ENCODE measurements around the gene PPP2R2B.

PPP2R2B gene

GRCh38 chr5:146884066-146884626, 5.6 kb upstream of the PPP2R2B start:
- no peak for DNase-seq

GRCh38 chr5:146883511-146883910, 5.0 kb upstream of the PPP2R2B start:
- DNase-seq, result no peak

- no peak for DNase-seq
Observed at GRCh38 chr5:146880966-146881365, 2.4 kb upstream of the PPP2R2B start.

- DNase-seq, result peak; percentile 51
Observed at GRCh38 chr5:146877783-146878475, 628 bp downstream of the PPP2R2B start.

- DNase-seq, result no peak
Observed at GRCh38 chr5:146877178-146877681, 1.3 kb downstream of the PPP2R2B start.

GRCh38 chr5:146873186-146873917, 5.2 kb downstream of the PPP2R2B start:
- DNase-seq, result no peak

- no peak for DNase-seq
Observed at GRCh38 chr5:146872188-146872587, 6.4 kb downstream of the PPP2R2B start.

- no peak for DNase-seq
Observed at GRCh38 chr5:146867996-146868708, 10.4 kb downstream of the PPP2R2B start.

GRCh38 chr5:146866263-146866662, 12.3 kb downstream of the PPP2R2B start:
- DNase-seq, result no peak

- DNase-seq, result no peak
Observed at GRCh38 chr5:146862641-146863040, 15.9 kb downstream of the PPP2R2B start.

- DNase-seq, result peak; percentile 88
Observed at GRCh38 chr5:146860213-146860893, 18.2 kb downstream of the PPP2R2B start.

GRCh38 chr5:146852089-146852488, 26.5 kb downstream of the PPP2R2B start:
- DNase-seq, result no peak

GRCh38 chr5:146851133-146851532, 27.4 kb downstream of the PPP2R2B start:
- no peak for DNase-seq

GRCh38 chr5:146849694-146850303, 28.8 kb downstream of the PPP2R2B start:
- no peak for DNase-seq

- no peak for DNase-seq
Observed at GRCh38 chr5:146848133-146848532, 30.4 kb downstream of the PPP2R2B start.

- DNase-seq, result no peak
Observed at GRCh38 chr5:146840016-146840415, 38.5 kb downstream of the PPP2R2B start.

GRCh38 chr5:146836226-146836842, 42.2 kb downstream of the PPP2R2B start:
- DNase-seq, result no peak

GRCh38 chr5:146832985-146833732, 45.4 kb downstream of the PPP2R2B start:
- no peak for DNase-seq

- no peak for DNase-seq
Observed at GRCh38 chr5:146828385-146828784, 50.2 kb downstream of the PPP2R2B start.

- no peak for DNase-seq
Observed at GRCh38 chr5:146827901-146828300, 50.7 kb downstream of the PPP2R2B start.

- DNase-seq, result no peak
Observed at GRCh38 chr5:146825033-146825432, 53.5 kb downstream of the PPP2R2B start.

Measured in kidney glomerular epithelial cell (primary cell).